Keratinocyte (primary cell): ENCODE data around the gene TLCD2. TPM values are rescaled to one million over a fixed set of nuclear protein-coding genes. Genes with fewer than 3 reads are reported as not detected.
A peak's percentile ranks its signal among the peaks of the same experiment; 100 is the strongest.

Experiments
- DNase-seq: peaks from one replicate; pipeline ENCODE4 v3.0.0-alpha.2; 2011; ENCODE audit warnings: low read depth, missing footprints, low spot score
- FAIRE-seq: peaks from 2 replicates; lab custom pipeline; 2011; peaks lifted over from hg19 to GRCh38; lab: Jason Lieb, UNC
- H2AFZ ChIP-seq: 2 replicates; pipeline ENCODE4 v1.6.0; 2012; ENCODE audit warnings: low read length, control low read depth, inconsistent platforms; ENCODE audit not compliant: control insufficient read depth
- H3K27ac ChIP-seq: 2 replicates; pipeline ENCODE4 v1.5.1; 2011; ENCODE audit warnings: low read length; ENCODE audit not compliant: control insufficient read depth, insufficient read depth
- H3K27me3 ChIP-seq: 3 replicates; pipeline ENCODE4 v1.6.0; 2011; ENCODE audit warnings: low read length; ENCODE audit not compliant: control insufficient read depth, insufficient read depth; ENCODE audit errors: extremely low read depth
- H3K36me3 ChIP-seq, 2 experiments: 2 replicates in 1 of 2; 3 replicates in 1 of 2; pipeline ENCODE4 v1.5.1; 2011; ENCODE audit warnings: low read length in 2 of 2, mild to moderate bottlenecking in 1 of 2; ENCODE audit not compliant: control insufficient read depth in 2 of 2, insufficient read depth in 2 of 2; ENCODE audit errors: extremely low read depth in 1 of 2
- H3K4me1 ChIP-seq: 3 replicates; pipeline ENCODE4 v1.5.1; 2011; ENCODE audit warnings: low read length; ENCODE audit not compliant: control insufficient read depth, insufficient read depth; ENCODE audit errors: extremely low read depth
- H3K4me2 ChIP-seq: 3 replicates; pipeline ENCODE4 v1.6.0; 2011; ENCODE audit warnings: low read depth, low read length; ENCODE audit not compliant: control insufficient read depth, insufficient read depth; ENCODE audit errors: extremely low read depth
- H3K4me3 ChIP-seq, 3 experiments: fragments of 200-600 bp in 1 of 3; sonication (generic) in 1 of 3; 2 replicates in 2 of 3; 3 replicates in 1 of 3; pipeline ENCODE4 v1.5.1; 2011 to 2016; ENCODE audit warnings: low read length in 3 of 3, mild to moderate bottlenecking in 3 of 3, control low read depth in 2 of 3, inconsistent platforms in 1 of 3, low read depth in 1 of 3, mixed read lengths in 1 of 3, mixed run types in 1 of 3, moderate library complexity in 1 of 3; ENCODE audit not compliant: control insufficient read depth in 2 of 3, insufficient read depth in 2 of 3; ENCODE audit errors: extremely low read depth in 1 of 3
- H3K79me2 ChIP-seq: 2 replicates; pipeline ENCODE4 v1.6.0; 2012; ENCODE audit warnings: low read length; ENCODE audit not compliant: control insufficient read depth, insufficient read depth
- H3K9ac ChIP-seq: 3 replicates; pipeline ENCODE4 v1.6.0; 2011; ENCODE audit warnings: low read length; ENCODE audit not compliant: control insufficient read depth, insufficient read depth; ENCODE audit errors: extremely low read depth
- H3K9me1 ChIP-seq: 3 replicates; pipeline ENCODE4 v1.6.0; 2011; ENCODE audit warnings: low read length; ENCODE audit not compliant: control insufficient read depth, insufficient read depth; ENCODE audit errors: extremely low read depth
- H3K9me3 ChIP-seq: 2 replicates; pipeline ENCODE4 v1.5.1; 2012; ENCODE audit warnings: low read depth, low read length; ENCODE audit not compliant: control insufficient read depth
- H4K20me1 ChIP-seq: 3 replicates; pipeline ENCODE4 v1.6.0; 2011; ENCODE audit warnings: low read length; ENCODE audit not compliant: control insufficient read depth, insufficient read depth; ENCODE audit errors: extremely low read depth
- CTCF ChIP-seq, 3 experiments: IDR thresholded peaks in 1 of 3; conservative IDR thresholded peaks in 1 of 3; optimal IDR thresholded peaks in 1 of 3; 2 replicates in 2 of 3; 3 replicates in 1 of 3; pipeline versions ENCODE3 to v1.5.1; 2011; ENCODE audit warnings: low read length in 3 of 3, mild to moderate bottlenecking in 3 of 3, moderate library complexity in 2 of 3, control low read depth in 1 of 3, inconsistent platforms in 1 of 3; ENCODE audit not compliant: insufficient read depth in 2 of 3; ENCODE audit errors: extremely low read depth in 1 of 3
- EZH2 ChIP-seq: IDR thresholded peaks from one replicate; pipeline ENCODE4 v1.6.1; 2012; ENCODE audit warnings: inconsistent platforms, mild to moderate bottlenecking, low read length, moderate library complexity
- dilution Hi-C: fragments of 300-500 bp; cut with MboI; formaldehyde crosslinking; loops from one replicate; pipeline ENCODE4 v1.7.0; 2020; ENCODE audit warnings: low sequenced_read_pairs; ENCODE audit not compliant: extremely low pct_ligation_motif_present
- polyA plus RNA-seq, 5 experiments: library from polyadenylated mRNA; depleted of rRNA in 3 of 5; stranded (reverse) in 3 of 5; stranded (forward) in 1 of 5; unstranded in 1 of 5; fragments of >200 nt; gene quantifications; 1 replicate in 1 of 5; 2 replicates in 3 of 5; 3 replicates in 1 of 5; pipeline versions ENCODE4 v1.2.1 to v1.2.3, GENCODE V29; 2011 to 2012; ENCODE audit warnings: missing spikeins in 2 of 5, low read depth in 1 of 5, low replicate concordance in 1 of 5

TLCD2 gene
- polyA plus RNA-seq, 1 donor (not counting 4 experiments of a cell fraction or from before 2014, with no cell fraction given), result 0.75 TPM

DNA sequence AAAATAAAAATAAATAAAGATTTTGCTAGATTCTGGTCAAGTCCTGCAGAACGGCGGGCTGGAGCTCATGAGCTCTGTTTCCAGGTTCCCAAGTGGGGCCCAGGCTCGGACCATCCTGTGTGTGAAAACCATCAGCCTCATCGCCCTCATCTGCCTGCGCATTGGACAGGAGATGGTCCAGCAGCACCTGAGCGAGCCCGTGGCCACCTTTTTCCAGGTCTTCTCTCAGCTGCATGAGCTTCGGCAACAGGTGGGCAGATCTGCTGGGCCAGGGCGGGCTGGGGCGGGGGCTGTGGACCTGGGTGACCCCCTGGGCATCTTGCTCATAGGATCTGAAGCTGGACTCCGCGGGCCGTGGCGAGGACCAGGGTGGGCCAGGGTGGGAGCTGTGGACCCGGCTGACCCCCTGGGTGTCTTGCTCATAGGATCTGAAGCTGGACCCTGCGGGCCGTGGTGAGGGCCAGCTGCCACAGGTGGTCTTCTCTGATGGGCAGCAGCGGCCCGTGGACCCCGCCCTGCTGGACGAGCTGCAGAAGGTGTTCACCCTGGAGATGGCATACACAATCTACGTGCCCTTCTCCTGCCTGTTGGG, 22.2 kb upstream of the TLCD2 start:
- FAIRE-seq (no peak), DNase-seq (no peak)
- no peak overlapping the region for H3K9ac ChIP-seq
- TF ChIP-seq EZH2 (no peak), CTCF (optimal IDR thresholded peaks at IDR 0.05 in 1 of 3, IDR thresholded peaks at IDR 0.05 in 1 of 3, conservative IDR thresholded peaks at IDR 0.05 in 1 of 3; ENCODE audit: extremely low read depth in 1 of 3, insufficient read depth in 2 of 3, low read length in 3 of 3) (no peak)
- no peaks in the 10 kb centered on the region for H3K9me1 ChIP-seq
- dilution Hi-C loops, result loop anchor here (5.0 kb wide), 1 partner anchor 50 kb away; no protein-coding TSS in a partner anchor
- no peak overlapping the region for H3K4me2 ChIP-seq
- H3K27me3 ChIP-seq, result no peaks in the 10 kb centered on the region
- H3K4me3 ChIP-seq, result no peak overlapping the region
- no peaks in the 10 kb centered on the region for H3K9me3 ChIP-seq
- peaks cover 20% of the 10 kb centered on the region for H3K4me1 ChIP-seq
- no peak overlapping the region for H3K27ac ChIP-seq
- no peaks in the 10 kb centered on the region for H3K79me2 ChIP-seq
- H3K36me3 ChIP-seq, result peaks cover 6 to 12% of the 10 kb centered on the region in 2 experiments
- no peaks in the 10 kb centered on the region for H4K20me1 ChIP-seq
- no peak overlapping the region for H2AFZ ChIP-seq

GRCh38 chr17:1731194-1731506, 21.0 kb upstream of the TLCD2 start:
- H3K4me2 ChIP-seq, result peak overlapping the region; percentile 67
- dilution Hi-C loops, result loop anchor here (5.0 kb wide), 1 partner anchor 51 kb away; no protein-coding TSS in a partner anchor
- TF ChIP-seq CTCF (optimal IDR thresholded peaks at IDR 0.05 in 1 of 3, IDR thresholded peaks at IDR 0.05 in 1 of 3, conservative IDR thresholded peaks at IDR 0.05 in 1 of 3; ENCODE audit: extremely low read depth in 1 of 3, insufficient read depth in 2 of 3, low read length in 3 of 3) (no peak), EZH2 (no peak)
- no peaks in the 10 kb centered on the region for H4K20me1 ChIP-seq
- H3K79me2 ChIP-seq, result peaks cover 3% of the 10 kb centered on the region
- H3K27ac ChIP-seq, result peak overlapping the region; percentile 52
- peaks cover 13% of the 10 kb centered on the region for H3K4me1 ChIP-seq
- H3K27me3 ChIP-seq, result no peaks in the 10 kb centered on the region
- no peak for FAIRE-seq
- H3K9me3 ChIP-seq, result no peaks in the 10 kb centered on the region
- H2AFZ ChIP-seq, result no peak overlapping the region
- H3K9me1 ChIP-seq, result no peaks in the 10 kb centered on the region
- H3K36me3 ChIP-seq, result peaks cover 11 to 14% of the 10 kb centered on the region in 2 experiments
- DNase-seq, result no peak
- H3K9ac ChIP-seq, result peak overlapping the region; percentile 61
- H3K4me3 ChIP-seq, result no peak overlapping the region
